SH-SY5Y (cell line): ENCODE data around the gene RIN3.

Source experiments
- GATA2 ChIP-seq: IDR thresholded peaks from 2 replicates; pipeline ENCODE4 v1.6.1; 2011; ENCODE audit warnings: mild to moderate bottlenecking, low read depth, low read length
- GATA3 ChIP-seq: IDR thresholded peaks from 2 replicates; pipeline ENCODE4 v1.6.1; 2011; ENCODE audit warnings: low read depth, mild to moderate bottlenecking, low read length, moderate library complexity

Gene RIN3

DNA sequence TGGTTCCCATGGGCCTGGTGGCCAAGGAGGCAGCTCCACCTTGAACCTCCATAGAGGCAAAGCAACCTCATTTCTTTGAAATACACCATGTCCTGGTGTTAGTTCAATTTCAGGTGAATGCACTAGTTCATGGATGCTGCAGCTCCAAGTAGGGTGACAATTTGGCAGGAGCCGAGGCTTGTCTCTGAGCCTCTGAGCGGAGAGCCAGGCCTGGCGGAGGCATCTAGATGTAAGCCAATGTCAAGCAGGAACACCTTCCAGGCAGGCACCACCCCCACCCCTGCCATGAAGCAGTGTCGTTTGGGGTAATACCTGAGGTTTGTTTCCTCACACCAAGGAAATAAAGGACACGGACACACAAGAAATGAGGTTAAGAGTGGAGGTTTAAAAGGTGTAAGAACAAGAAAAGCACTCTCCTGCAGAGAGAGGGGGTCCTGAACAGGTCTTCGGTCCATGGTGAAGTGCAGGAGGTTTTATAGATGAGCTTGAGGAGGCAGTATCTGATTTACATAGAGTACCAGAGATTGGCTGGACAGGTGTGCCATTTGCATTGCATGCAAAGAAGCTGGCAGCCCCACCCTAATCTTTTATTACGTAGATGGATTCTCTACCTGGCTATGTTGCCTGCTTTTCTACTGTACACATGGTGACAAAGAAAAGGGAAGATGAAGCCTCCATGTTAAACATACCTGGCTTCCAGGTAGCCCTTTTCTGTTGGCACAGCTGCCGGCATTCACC lies 60.3 kb downstream of the RIN3 start:
- TF ChIP-seq GATA2 (no peak), GATA3 (no peak)

DNA sequence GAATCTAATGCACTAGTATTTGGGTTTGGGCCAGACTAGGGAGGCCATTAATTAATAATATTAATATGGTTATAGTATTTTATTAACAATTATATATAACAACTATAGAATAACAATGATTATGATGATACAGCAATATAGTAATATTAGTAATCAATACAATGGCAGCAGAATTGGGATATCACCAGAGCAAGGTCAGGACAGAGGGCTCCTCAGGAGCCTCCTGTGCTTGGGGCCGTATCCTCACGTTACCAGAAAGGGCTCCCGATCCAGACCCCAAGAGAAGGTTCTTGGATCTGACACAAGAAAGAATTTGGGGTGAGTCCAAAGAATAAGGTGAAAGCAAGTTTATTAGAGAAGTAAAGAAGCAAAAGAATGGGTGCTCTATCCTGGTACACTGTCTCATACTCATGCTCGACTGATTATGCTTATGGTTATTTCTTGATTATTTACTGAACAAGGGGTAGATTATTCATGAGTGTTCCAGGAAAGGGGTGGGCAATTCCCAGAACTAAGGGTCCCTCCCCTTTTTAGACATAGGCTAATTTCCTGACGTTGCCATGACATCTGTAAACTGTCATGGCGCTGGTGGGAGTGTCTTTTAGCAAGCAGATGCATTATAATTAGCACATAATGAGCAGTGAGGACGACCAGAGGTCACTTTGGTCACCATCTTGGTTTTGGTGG lies 61.6 kb downstream of the RIN3 start:
- TF ChIP-seq GATA2 = no peak
- no peak for TF ChIP-seq GATA3

DNA sequence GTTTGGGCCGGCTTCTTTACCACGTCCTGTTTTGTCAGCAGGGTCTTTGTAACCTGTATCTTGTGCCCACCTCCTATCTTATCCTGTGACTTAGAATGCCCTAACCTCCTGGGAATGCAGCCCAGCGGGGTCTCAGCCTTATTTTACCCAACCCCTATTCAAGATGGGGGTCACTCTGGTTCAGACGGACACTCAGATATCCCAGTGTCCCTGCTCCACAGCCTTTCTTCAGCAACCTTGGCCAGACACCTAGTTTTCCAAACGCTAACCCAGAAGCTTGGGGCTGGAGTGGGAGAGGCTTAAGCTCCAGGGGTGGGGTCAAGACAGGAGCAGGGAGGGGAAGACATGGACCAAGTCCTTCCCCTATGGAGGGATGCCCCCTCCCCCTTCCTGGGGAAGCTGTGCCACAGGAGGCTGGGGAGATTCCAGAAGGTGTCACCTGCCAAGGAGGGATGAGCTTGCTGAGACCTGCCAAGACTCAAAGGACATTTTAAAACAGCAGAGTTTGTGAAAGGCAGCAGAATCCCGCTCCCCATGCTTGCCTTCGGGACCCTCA lies 62.2 kb downstream of the RIN3 start:
- TF ChIP-seq GATA3 (no peak), GATA2 (no peak)

DNA sequence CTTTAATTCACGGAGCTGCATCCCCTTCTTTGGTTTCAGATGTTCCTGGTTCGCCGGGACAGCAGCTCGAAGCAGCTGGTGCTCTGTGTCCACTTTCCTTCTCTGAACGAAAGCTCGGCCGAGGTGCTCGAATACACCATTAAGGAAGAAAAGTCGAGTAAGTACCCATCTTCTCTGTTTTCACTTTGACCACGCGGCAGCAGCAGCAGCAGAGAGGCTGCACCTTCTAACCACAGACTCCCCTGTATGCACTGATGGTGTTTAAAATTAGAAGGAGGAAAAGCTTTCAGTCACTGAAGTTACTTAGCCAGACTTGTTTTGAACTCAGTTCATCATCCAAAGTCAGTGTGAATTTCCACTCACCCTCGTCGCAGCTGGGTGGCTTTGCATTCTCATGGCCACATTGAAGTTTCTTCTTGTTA lies 63.8 kb downstream of the RIN3 start:
- no peak for TF ChIP-seq GATA3
- no peak for TF ChIP-seq GATA2

DNA sequence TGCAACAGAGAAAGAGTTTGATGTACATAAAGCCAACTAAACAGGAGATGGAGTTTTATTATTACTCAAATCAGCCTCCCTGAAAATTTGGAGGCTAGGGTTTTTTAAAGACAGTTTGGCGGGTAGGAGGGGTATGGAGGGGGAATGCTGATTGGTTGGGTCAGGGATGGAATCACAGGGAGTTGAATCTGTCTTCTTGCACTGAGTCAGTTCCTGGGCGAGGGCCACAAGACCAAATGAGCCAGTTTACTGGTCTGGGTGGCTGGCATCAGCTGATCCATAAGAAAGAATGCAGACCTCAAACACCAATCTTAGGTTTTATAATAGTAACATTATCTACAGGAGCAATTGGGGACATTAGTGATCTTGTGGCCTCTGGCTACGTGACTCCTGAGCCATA lies 64.9 kb downstream of the RIN3 start:
- no peak for TF ChIP-seq GATA3
- TF ChIP-seq GATA2 = no peak

DNA sequence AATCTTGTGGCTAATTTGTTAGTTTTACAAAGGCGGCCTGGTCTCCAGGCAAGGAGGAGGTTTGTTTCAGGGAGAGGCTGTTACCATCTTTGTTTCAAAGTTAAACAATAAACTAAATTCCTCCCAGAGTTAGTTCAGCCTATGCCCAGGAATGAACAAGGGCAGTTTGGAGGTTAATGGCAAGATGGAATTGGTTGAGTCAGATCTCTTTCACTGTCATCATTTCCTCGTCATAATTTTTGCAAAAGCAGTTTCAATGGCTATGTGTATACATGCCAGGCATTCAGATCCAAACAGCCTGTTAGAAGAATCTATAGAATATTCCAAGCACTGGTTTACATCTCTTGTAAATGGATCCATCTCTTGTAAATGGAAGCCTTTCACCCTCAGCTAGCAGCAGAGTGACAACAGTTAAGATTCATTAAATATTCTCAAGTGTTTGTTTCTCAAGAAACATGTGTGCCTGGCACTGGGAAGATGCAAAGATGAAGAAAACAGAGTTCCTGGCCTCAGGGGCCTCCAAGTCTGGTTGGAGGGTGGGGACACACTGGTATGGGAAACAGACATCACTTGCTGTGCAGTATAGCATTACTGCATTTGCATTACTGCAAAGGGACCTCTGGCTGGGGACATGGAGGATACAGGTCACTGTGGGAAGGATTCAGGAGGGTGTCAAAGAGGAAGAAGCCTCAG lies 65.8 kb downstream of the RIN3 start:
- no peak for TF ChIP-seq GATA2
- no peak for TF ChIP-seq GATA3

DNA sequence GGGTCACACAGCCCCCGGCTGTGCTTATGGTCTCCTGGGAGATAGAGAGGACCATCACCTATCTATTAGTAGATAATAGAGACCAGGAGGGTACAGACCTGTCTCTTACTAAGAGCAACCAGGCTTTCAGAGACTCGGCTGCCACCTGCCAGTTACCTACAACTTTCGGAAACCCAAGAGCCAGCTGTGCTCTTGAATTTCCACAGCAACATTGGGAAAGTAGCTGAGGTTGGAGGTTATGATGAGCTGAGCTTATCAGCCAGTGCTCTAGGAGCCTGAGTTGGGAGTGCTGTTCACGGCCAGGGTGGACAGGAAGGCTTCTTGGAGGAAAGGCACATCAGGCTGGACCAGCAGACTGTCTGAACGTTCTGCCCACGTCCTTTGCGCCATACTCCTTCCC lies 67.6 kb downstream of the RIN3 start:
- TF ChIP-seq GATA3 = no peak
- no peak for TF ChIP-seq GATA2

DNA sequence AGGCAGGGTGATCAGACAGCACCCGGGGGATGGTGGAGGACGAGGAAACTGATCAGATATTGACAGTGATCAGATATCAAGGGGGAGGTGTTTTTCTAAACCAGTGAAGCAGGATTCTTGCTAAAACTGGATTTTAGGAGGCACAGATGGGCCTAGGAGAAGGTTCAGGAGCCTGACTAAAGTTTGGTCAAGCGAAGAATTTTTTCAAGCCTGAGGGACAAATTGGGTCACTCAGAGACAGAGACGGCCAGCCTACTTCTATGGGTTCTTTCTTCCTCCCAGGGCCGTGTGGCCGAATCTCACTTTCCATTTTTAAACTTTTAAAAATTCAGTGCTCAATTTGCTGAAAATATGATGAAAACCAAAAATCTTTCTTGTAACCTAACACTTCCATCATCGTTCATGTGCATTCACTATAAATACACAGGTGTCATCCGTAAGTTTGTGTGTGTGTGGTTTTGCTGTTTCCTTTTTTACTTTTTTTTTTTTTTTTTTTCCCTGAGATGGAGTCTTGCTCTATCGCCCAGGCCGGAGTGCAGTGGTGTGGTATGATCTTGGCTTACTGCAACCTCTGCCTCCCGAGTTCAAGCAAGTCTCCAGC lies 68.5 kb downstream of the RIN3 start:
- TF ChIP-seq GATA2 = no peak
- TF ChIP-seq GATA3 = no peak

DNA sequence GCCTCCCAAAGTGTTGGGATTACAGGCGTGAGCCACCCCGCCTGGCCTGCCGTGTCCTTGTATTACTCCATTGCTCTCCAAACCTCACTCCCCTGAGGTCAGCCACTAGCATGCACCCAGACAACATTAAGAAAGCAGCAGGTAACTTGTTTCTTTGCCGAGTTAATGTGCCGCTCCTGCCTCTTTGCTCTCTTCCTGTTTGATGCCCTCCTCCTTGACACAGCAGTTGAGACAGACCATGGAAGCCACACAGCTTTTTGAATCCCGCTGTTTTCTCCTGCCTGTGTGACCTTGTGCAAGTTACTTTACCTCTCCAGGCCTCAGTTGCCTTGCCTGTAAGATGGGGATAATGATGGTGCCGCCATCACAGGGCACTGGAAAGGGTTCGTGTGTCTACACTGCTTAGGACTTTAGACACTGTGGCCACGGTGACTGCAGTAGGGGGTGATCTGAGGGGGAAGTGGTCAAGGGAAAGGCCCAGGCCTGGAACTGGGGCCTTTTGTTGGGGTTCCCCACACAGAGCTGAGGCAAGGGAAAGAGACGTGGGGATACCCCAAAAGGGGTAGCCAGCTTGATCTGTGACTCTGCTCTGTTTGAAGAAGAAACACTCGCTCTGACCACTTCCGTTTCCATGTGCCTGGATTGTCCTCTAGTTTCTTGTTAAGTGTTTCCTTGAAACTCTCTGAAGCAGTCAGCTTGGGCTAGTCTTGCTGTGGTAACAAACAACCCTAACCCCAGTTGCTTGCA lies 69.3 kb downstream of the RIN3 start:
- TF ChIP-seq GATA2 (no peak), GATA3 (no peak)

DNA sequence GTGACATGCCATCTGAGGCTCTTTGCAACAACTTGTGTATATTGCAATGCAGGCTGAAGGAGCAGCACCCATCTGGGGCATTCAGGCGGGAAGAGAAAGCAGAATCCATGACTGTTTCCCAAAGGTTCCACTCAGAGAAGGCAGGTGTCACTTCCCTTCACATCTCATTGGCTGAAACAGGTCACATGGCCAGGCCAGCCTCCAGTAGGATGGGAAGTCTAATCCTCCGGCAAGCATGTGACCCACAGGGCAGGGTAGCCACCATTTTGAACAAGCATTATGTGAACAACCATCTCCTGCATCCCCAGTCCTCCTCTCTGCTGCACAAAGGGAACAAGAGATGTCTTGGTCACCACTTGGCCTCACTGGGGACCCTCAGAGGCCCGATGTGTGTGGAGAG lies 70.6 kb downstream of the RIN3 start:
- no peak for TF ChIP-seq GATA3

DNA sequence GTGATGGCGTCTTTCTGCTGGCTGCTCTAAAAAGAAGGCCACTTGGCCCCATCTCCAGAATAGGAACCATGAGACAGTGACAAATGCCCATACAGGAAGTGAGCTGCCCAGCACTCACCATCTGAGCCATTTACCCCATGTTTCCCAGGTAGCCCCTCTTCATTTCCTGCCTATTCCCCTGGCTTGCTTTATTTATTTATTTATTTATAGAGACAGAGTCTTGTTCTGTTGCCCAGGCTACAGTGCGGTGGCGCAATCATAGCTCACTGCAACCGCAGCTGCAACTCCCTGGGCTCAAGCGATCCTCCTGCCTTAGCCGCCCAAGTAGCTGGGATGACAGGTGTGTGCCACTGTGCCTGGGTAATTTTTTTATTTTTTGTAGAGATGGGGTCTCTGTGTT lies 71.2 kb downstream of the RIN3 start:
- TF ChIP-seq GATA2 = no peak
- no peak for TF ChIP-seq GATA3

DNA sequence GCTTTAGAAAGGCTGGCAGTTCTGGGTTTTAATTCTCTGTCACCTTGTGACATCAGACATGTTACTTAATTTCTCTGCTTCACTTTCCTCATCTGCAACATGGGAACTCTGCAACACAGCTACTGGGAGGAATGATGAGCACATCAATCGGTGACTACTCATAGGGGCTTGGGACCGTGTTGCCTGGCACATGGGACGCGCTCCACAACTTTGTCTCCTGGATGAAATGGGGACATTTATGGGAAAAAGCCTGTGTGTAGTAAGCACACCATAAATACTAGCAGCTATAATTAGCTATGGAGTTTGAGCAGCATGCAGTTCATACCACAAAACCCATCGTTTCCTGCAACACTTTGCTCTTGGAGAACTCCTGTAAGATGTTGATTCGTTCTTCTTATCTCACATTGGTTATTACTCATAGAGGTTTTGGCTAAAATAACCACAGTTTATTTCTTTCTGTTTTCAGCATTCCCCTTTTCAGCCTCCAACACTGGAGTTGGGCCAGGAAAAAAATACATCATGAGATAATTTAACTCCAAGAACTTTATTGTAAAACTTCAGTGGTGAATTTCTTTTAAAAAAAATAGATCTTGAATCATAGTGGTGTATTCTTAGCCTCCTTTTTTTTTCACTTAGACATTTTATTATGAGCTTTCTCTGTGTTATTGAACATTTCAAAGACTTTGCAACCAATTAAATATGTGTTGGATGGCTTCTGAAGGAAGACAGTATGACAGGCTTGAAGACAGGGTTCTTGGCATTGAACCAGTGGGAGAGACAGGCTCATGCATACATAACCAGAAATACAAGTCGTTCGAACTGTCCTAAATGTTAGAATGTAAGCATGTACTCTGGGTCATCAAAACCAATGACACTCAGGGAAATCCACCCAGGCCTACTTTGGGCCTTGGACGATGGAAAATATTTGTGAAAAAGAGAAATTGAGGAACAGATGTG lies 72.7 kb downstream of the RIN3 start:
- TF ChIP-seq GATA2 (no peak), GATA3 (no peak)
